ENCODE measurements around the gene SERPINA12.
A peak's percentile ranks its signal among the peaks of the same experiment; 100 is the strongest.

The SERPINA12 gene

DNA sequence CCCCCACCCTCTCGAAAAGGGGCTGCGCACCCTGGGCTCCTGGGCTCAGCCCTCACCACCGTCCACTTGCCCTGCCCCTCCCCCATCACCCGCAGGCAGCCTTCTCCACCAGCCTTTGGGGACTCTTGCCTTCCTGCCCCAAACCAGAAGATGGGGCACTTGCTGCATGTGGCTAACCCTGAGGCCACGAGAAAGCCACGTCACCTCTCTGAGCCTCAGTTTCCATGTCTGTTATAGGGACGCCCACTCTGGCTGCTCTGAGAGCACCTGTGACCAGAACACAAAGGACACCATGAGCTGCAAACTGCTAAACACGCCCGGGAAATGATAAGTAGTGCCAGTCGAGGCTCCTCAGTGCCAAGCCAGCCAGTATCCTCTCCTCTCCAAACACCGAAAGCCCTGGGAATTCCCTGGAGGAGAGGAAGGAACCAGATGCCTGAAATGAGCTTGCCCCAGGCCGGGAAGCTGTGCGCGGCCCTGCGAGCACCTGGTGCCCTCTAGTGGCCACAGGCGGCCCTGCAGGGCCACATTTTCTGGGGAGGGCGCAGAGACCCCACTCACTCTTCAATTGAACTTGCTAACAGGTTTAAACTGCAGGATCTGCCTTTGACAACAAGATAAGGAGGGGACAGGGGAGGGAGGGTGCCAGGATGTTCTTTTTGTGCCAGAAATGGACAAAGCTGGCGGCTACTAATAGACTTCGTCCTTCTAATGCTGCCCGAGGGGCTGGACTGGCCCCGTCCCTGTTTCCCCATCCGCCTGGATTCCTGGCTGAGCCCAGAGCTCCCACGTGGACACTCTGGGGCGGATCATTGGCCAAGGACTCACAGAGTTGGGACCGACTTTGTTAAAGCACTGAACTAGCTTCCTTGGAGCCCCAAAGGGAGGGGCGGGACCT, 23.1 kb downstream of the SERPINA12 start:
- peak overlapping the region; percentile 52 for H3K4me3 ChIP-seq (ENCODE audit: low read length)
- no peaks in the 10 kb centered on the region for H3K36me3 ChIP-seq (ENCODE audit: control insufficient read depth, low read length)
- H3K9me3 ChIP-seq (ENCODE audit: control insufficient read depth, insufficient read depth, low read length), result no peaks in the 10 kb centered on the region
- no peak for TF ChIP-seq EZH2phosphoT487 (IDR thresholded peaks at IDR 0.05; ENCODE audit: borderline replicate concordance, low read length)
- TF ChIP-seq, protein P1, sequence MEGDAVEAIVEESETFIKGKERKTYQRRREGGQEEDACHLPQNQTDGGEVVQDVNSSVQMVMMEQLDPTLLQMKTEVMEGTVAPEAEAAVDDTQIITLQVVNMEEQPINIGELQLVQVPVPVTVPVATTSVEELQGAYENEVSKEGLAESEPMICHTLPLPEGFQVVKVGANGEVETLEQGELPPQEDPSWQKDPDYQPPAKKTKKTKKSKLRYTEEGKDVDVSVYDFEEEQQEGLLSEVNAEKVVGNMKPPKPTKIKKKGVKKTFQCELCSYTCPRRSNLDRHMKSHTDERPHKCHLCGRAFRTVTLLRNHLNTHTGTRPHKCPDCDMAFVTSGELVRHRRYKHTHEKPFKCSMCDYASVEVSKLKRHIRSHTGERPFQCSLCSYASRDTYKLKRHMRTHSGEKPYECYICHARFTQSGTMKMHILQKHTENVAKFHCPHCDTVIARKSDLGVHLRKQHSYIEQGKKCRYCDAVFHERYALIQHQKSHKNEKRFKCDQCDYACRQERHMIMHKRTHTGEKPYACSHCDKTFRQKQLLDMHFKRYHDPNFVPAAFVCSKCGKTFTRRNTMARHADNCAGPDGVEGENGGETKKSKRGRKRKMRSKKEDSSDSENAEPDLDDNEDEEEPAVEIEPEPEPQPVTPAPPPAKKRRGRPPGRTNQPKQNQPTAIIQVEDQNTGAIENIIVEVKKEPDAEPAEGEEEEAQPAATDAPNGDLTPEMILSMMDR (IDR thresholded peaks at IDR 0.05; ENCODE audit: low read depth, low read length, poor library complexity, severe bottlenecking), result peak; percentile 99
- peaks cover 70% of the 10 kb centered on the region for H3K4me1 ChIP-seq (ENCODE audit: control insufficient read depth, low read length)
- no peaks in the 10 kb centered on the region for H4K20me1 ChIP-seq (ENCODE audit: control insufficient read depth, insufficient read depth, low read depth, low read length)
- H3K79me2 ChIP-seq (ENCODE audit: control insufficient read depth, low read length), result no peaks in the 10 kb centered on the region
- no peak overlapping the region for H3K27ac ChIP-seq (ENCODE audit: low read depth, low read length)
- no peaks in the 10 kb centered on the region; the same call in 1 of the 2 replicates for H3K27me3 ChIP-seq (ENCODE audit: control insufficient read depth, low read length)
- peaks cover 21% of the 10 kb centered on the region for H3F3A ChIP-seq (ENCODE audit: control insufficient read depth, insufficient read depth)
- H3K9me2 ChIP-seq (replicated peaks; ENCODE audit: control insufficient read depth, low read length), result no peaks in the 10 kb centered on the region
- H3K4me2 ChIP-seq (ENCODE audit: low read length), result peak overlapping the region; percentile 57

DNA sequence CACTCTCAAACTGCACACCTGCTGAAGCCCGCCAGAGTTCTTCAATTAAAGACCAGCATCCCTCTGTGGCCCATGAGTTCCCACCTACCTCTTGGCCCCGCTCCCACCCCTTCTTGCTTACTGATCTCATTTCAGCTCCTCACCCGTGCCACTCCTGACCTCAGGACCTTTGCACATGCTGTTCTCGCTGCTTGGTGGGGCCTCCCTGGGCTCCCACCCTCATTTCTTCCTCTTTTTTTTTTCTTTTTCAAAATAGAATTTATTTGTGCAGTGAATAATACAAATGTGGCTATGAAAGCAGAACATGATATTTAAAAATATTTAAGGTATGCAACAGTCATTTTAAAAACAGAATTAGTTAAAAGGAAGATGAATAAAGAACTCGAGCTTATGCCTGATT, 24.8 kb downstream of the SERPINA12 start:
- H4K20me1 ChIP-seq (ENCODE audit: control insufficient read depth, insufficient read depth, low read depth, low read length), result no peaks in the 10 kb centered on the region
- peak overlapping the region; percentile 57 for H3K4me2 ChIP-seq (ENCODE audit: low read length)
- no peaks in the 10 kb centered on the region for H3K79me2 ChIP-seq (ENCODE audit: control insufficient read depth, low read length)
- no peaks in the 10 kb centered on the region for H3K9me2 ChIP-seq (replicated peaks; ENCODE audit: control insufficient read depth, low read length)
- H3K36me3 ChIP-seq (ENCODE audit: control insufficient read depth, low read length), result no peaks in the 10 kb centered on the region; the same call in none of the 2 replicates
- peak overlapping the region; percentile 28; the same call in 1 of the 2 replicates for H3K27ac ChIP-seq (ENCODE audit: low read depth, low read length)
- 0 out of 2 replicates have a peak, but pooled peaks cover under 1% of the 10 kb centered on the region for H3K9me3 ChIP-seq (ENCODE audit: control insufficient read depth, insufficient read depth, low read length)
- no peak for TF ChIP-seq EZH2phosphoT487 (IDR thresholded peaks at IDR 0.05; ENCODE audit: borderline replicate concordance, low read length)
- TF ChIP-seq, protein P1 (IDR thresholded peaks at IDR 0.05; ENCODE audit: low read depth, low read length, poor library complexity, severe bottlenecking), result no peak
- no peaks in the 10 kb centered on the region; the same call in 1 of the 2 replicates for H3K27me3 ChIP-seq (ENCODE audit: control insufficient read depth, low read length)
- no peak overlapping the region for H3K4me3 ChIP-seq (ENCODE audit: low read length)
- peaks cover 80% of the 10 kb centered on the region for H3K4me1 ChIP-seq (ENCODE audit: control insufficient read depth, low read length)
- H3F3A ChIP-seq (ENCODE audit: control insufficient read depth, insufficient read depth), result peaks cover 22% of the 10 kb centered on the region

DNA sequence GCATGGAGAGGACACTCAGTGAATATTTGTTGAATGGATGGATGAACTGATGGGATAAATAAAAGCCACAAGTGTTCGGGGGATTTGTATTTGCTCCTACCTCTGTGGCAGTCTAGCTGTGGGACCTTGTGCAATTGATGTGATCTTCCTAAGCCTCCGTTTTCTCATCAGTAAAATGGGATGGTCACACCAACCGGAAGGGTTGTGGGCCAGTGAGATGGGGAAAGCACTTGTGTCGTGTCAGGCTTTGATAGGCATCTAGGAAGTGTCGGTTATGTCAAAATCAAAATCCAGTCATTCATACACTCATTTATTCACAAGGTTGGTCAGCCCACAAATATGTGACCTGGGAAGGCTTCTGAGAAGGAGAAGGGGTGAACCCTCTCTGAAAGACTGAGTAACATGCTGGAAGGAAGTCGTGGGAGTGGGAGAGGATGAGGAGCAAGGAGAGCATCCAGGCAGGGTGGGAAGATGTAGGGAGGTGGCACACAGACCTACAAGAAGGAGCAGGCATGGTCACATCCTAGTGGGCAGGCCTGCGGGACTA, 25.5 kb downstream of the SERPINA12 start:
- H3K4me2 ChIP-seq (ENCODE audit: low read length), result peak overlapping the region; percentile 57
- H3F3A ChIP-seq (ENCODE audit: control insufficient read depth, insufficient read depth), result peaks cover 22% of the 10 kb centered on the region
- H4K20me1 ChIP-seq (ENCODE audit: control insufficient read depth, insufficient read depth, low read depth, low read length), result no peaks in the 10 kb centered on the region
- peak overlapping the region; percentile 79 for H3K27ac ChIP-seq (ENCODE audit: low read depth, low read length)
- peaks cover 82% of the 10 kb centered on the region for H3K4me1 ChIP-seq (ENCODE audit: control insufficient read depth, low read length)
- H3K36me3 ChIP-seq (ENCODE audit: control insufficient read depth, low read length), result peaks cover 3% of the 10 kb centered on the region
- H3K9me2 ChIP-seq (replicated peaks; ENCODE audit: control insufficient read depth, low read length), result no peaks in the 10 kb centered on the region
- peaks cover 7% of the 10 kb centered on the region for H3K9me3 ChIP-seq (ENCODE audit: control insufficient read depth, insufficient read depth, low read length)
- H3K79me2 ChIP-seq (ENCODE audit: control insufficient read depth, low read length), result 0 out of 2 replicates have a peak, but pooled peaks cover under 1% of the 10 kb centered on the region
- TF ChIP-seq, protein P1 (IDR thresholded peaks at IDR 0.05; ENCODE audit: low read depth, low read length, poor library complexity, severe bottlenecking), result no peak
- TF ChIP-seq EZH2phosphoT487 (IDR thresholded peaks at IDR 0.05; ENCODE audit: borderline replicate concordance, low read length), result no peak
- no peaks in the 10 kb centered on the region; the same call in 1 of the 2 replicates for H3K27me3 ChIP-seq (ENCODE audit: control insufficient read depth, low read length)
- H3K4me3 ChIP-seq (ENCODE audit: low read length), result peak overlapping the region; percentile 56
